PFSK-1 (cell line): Measurements from ENCODE around the gene IL21.

Experiments used
- FOXP2 ChIP-seq: optimal IDR thresholded peaks from 2 replicates; pipeline ENCODE3; 2011; ENCODE audit warnings: borderline replicate concordance, control low read depth, inconsistent platforms; ENCODE audit not compliant: insufficient read depth; ENCODE audit errors: extremely low read length, extremely low read depth
- POLR2AphosphoS5 ChIP-seq: IDR thresholded peaks from 2 replicates; pipeline ENCODE4 v1.6.1; 2012; ENCODE audit warnings: low read depth, mild to moderate bottlenecking, control low read depth, low read length, moderate library complexity
- SIN3A ChIP-seq: IDR thresholded peaks from 2 replicates; pipeline ENCODE4 v1.6.1; 2012; ENCODE audit warnings: mild to moderate bottlenecking, low read length, moderate library complexity, borderline replicate concordance; ENCODE audit not compliant: insufficient read depth
- TAF1 ChIP-seq: IDR thresholded peaks from 2 replicates; pipeline ENCODE4 v1.6.1; 2012; ENCODE audit warnings: low read length, control low read depth, borderline replicate concordance; ENCODE audit not compliant: insufficient read depth
- TF ChIP-seq, protein P1 (sequence below), 2 experiments: IDR thresholded peaks; 2 replicates each; pipeline versions ENCODE4 v1.6.1 to v1.8.0; 2011 to 2012; ENCODE audit warnings: low read depth in 2 of 2, low read length in 2 of 2, control low read depth in 1 of 2, inconsistent platforms in 1 of 2, mild to moderate bottlenecking in 1 of 2, moderate library complexity in 1 of 2; ENCODE audit not compliant: insufficient read depth in 1 of 2

The IL21 gene

DNA sequence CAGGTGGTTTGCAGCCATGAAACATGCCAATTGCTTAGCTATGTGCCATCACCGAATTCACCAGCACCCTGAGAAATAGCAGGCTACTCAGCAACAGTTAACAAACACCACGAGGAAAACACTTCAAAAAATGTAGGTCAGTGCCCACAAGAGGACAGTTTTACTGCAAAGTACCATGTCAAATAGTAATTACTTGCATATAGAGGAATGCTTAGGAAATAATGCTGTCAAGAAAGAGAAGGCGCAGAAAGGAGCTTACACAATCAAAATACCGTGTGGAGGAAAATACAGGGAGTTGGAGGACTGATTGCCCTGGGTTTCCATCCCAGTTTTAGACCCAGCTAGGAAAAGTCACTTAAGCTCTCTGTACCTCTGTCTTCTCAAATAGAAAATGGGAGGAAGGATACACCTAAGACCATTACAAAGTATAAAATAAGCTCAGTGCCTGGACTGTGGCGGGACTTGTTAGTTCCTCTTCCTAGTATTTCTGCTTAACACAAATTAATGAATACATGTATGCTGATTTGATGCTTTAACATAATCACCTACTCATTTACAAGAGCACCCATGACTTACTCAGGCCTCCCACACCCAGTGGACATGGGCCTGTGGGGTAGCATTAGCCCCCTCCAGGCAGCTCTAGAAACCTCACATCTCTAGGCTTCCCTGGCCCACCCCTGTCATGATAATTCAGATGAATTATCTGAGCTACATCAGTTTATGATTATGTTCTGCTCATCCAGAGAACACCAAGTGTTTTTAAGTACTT, 44.5 kb upstream of the IL21 start:
- TF ChIP-seq, protein P1, sequence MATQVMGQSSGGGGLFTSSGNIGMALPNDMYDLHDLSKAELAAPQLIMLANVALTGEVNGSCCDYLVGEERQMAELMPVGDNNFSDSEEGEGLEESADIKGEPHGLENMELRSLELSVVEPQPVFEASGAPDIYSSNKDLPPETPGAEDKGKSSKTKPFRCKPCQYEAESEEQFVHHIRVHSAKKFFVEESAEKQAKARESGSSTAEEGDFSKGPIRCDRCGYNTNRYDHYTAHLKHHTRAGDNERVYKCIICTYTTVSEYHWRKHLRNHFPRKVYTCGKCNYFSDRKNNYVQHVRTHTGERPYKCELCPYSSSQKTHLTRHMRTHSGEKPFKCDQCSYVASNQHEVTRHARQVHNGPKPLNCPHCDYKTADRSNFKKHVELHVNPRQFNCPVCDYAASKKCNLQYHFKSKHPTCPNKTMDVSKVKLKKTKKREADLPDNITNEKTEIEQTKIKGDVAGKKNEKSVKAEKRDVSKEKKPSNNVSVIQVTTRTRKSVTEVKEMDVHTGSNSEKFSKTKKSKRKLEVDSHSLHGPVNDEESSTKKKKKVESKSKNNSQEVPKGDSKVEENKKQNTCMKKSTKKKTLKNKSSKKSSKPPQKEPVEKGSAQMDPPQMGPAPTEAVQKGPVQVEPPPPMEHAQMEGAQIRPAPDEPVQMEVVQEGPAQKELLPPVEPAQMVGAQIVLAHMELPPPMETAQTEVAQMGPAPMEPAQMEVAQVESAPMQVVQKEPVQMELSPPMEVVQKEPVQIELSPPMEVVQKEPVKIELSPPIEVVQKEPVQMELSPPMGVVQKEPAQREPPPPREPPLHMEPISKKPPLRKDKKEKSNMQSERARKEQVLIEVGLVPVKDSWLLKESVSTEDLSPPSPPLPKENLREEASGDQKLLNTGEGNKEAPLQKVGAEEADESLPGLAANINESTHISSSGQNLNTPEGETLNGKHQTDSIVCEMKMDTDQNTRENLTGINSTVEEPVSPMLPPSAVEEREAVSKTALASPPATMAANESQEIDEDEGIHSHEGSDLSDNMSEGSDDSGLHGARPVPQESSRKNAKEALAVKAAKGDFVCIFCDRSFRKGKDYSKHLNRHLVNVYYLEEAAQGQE (IDR thresholded peaks at IDR 0.05; ENCODE audit: insufficient read depth in 1 of 2, low read depth in 2 of 2, low read length in 2 of 2) = no peak
- TF ChIP-seq POLR2AphosphoS5 = no peak

DNA sequence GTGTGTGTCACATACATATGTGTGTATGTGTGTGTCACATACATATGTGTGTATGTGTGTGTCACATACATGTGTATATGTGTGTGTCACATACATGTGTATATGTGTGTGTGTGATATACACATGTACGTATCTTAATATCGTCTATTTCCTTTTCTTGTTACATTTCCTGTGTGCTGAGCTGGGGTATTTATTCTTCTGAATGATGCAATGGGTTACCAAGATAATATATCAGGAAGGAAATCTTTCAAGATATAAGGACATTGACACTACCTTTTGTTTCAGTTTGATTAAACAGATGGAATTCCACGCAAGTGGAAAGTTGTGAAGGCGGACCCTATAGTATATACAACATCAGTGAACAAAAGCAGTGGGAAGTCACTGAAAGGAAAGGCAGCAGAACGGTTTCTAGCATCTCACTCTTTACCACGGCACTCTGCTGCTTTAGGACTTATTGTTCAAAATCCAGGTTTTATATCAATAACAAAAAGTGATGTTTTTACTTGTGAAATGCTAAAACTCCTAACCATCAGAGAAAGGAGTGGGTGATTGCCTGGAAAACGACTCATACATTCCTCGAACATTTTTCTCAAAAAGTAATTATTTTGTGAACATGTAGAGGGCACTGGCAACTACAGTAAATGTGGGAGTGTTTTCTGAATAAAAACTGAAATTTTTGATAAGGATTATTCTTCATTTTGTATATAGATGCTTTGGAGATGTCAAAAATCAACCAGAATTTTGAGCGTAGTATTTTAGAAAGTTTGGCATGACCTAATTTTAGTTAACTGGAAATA, 43.1 kb upstream of the IL21 start:
- TF ChIP-seq SIN3A (no peak), POLR2AphosphoS5 (no peak), FOXP2 (no peak), TAF1 (no peak)
- TF ChIP-seq, protein P1 (IDR thresholded peaks at IDR 0.05; ENCODE audit: insufficient read depth in 1 of 2, low read depth in 2 of 2, low read length in 2 of 2) = no peak

DNA sequence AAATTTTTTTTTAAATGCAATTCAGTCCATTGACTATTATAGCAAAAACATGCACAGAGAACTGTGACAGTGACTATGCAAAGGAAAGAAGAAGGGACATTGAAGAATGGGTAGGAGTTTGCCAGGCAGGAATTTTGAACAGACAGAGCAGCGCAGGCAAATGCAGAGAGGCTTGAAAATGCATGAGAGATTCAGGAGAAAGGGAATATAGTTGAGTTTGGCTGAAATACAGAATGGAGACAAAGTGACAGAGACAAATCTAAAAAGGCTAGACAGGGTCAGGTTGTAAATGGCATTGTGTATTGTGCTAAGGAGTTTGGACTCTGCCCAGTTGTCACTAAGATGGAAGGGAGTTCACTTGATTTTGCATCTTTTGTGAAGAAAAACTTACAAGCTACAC, 42.4 kb upstream of the IL21 start:
- TF ChIP-seq FOXP2 = no peak

DNA sequence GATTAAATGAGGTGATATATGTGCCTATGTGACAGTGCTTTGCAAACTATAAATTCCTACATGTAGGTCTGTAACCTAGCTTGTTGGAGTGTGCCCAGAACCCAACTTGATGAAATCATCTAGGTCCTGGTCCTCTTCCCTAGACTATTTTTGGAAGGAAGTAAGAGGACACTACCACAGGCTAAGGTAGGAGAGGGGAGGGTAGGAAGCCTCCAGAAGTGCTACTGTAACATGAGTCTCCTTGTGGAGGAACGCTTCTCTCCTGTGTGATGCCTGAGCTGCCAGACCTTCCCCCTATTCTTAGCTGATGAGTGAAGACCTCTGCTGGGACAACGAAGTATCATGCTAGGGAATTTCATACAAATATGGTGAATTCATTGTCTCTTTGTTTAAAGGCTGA, 41.8 kb upstream of the IL21 start:
- TF ChIP-seq TAF1 = no peak
- no peak for TF ChIP-seq POLR2AphosphoS5

DNA sequence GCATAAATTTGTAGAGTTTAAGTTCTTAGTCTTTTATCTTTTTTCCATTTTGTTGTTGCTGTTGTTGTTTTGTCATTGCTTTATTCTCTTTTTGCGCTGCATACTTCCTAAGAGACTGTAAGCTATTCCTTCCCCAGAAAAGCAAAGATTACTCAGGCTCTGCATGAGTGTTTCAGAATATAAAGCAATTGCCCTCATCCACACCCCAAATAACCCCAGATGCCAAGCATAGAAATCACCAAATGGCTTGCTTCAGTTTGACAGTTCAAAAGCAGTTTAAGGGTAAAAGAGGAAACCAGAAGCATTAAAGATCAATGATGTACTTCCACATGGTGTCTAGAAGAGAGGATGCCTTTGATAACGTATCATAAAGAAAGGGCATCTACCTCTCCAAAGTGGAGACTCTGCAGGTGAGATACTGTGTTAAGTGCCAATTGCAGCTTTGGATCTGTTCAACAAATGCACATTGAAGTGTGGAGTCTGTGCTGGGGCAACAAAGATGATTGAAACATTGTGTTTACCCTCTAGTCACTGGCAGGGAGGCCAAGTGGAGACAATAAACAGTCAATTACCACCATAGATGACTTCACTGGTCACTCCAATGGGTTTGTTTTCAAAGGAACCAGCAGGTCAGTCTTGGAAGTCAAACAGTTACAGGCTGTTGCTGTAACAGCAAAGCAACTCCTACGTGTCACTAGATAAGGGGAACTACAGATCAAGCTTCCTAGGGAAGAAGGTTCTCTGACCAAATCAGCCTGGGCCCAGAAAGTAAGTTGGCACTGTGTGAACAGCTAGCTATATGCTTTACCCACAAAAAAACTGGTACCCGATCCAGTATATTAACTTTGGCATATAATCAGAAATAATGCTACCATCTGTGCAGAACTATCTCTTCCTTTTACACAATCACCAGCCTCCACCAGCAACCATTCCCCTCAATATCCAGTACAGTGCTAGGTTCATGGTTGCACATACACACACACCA, 40.6 kb upstream of the IL21 start:
- TF ChIP-seq FOXP2 (no peak), TAF1 (no peak), SIN3A (no peak), POLR2AphosphoS5 (no peak)
- TF ChIP-seq, protein P1 (IDR thresholded peaks at IDR 0.05; ENCODE audit: insufficient read depth in 1 of 2, low read depth in 2 of 2, low read length in 2 of 2) = no peak
